Measurements from ENCODE around the gene RPS6KA5. TPM values are rescaled to one million over a fixed set of nuclear protein-coding genes. Genes with fewer than 3 reads are reported as not detected.
"Not testable (repeated sequence)": the region's sequence is repeated elsewhere in the genome, so short reads cannot be mapped to it uniquely, and the experiment has no call there.

RPS6KA5 gene
- total RNA-seq, 1 donor from 2014 or later: 3.6 TPM

GRCh38 chr14:90839889-90840266 lies 220.6 kb downstream of the RPS6KA5 start:
- no peak for TF ChIP-seq CTCF (conservative IDR thresholded peaks at IDR 0.05; ENCODE audit: low read depth, low read length)

GRCh38 chr14:90839024-90839888 lies 221.2 kb downstream of the RPS6KA5 start:
- H3K4me3 ChIP-seq (ENCODE audit: low read depth, low read length): no peak overlapping the region
- no peak for DNase-seq (ENCODE audit: low read depth)
- no peak for TF ChIP-seq CTCF (conservative IDR thresholded peaks at IDR 0.05; ENCODE audit: low read depth, low read length)

More at GRCh38 chr14:90839889-90840266, 220.6 kb downstream of the RPS6KA5 start:
- H3K4me3 ChIP-seq (ENCODE audit: low read depth, low read length): no peak overlapping the region
- no peak for DNase-seq (ENCODE audit: low read depth)

- not testable (repeated sequence) for H3K4me3 ChIP-seq (ENCODE audit: low read depth, low read length); DNase-seq (ENCODE audit: low read depth)
These were observed 221.9 kb downstream of the RPS6KA5 start for GRCh38 chr14:90838531-90838930.

GRCh38 chr14:90837355-90837754 lies 223.1 kb downstream of the RPS6KA5 start:
- no peak overlapping the region for H3K4me3 ChIP-seq (ENCODE audit: low read depth, low read length)
- TF ChIP-seq CTCF (conservative IDR thresholded peaks at IDR 0.05; ENCODE audit: low read depth, low read length): no peak
- DNase-seq (ENCODE audit: low read depth): no peak

- H3K4me3 ChIP-seq (ENCODE audit: low read depth, low read length): no peak overlapping the region
- TF ChIP-seq CTCF (conservative IDR thresholded peaks at IDR 0.05; ENCODE audit: low read depth, low read length): no peak
- no peak for DNase-seq (ENCODE audit: low read depth)
These were observed 223.8 kb downstream of the RPS6KA5 start for GRCh38 chr14:90836692-90837063.

- no peak overlapping the region for H3K4me3 ChIP-seq (ENCODE audit: low read depth, low read length)
- no peak for TF ChIP-seq CTCF (conservative IDR thresholded peaks at IDR 0.05; ENCODE audit: low read depth, low read length)
- DNase-seq (ENCODE audit: low read depth): no peak
These were observed 228.6 kb downstream of the RPS6KA5 start for GRCh38 chr14:90831821-90832220.

GRCh38 chr14:90830931-90831701 lies 229.3 kb downstream of the RPS6KA5 start:
- no peak for TF ChIP-seq CTCF (conservative IDR thresholded peaks at IDR 0.05; ENCODE audit: low read depth, low read length)
- H3K4me3 ChIP-seq (ENCODE audit: low read depth, low read length): no peak overlapping the region
- DNase-seq (ENCODE audit: low read depth): no peak
